ENCODE data around the gene MPLKIP. TPM values are rescaled to one million over a fixed set of nuclear protein-coding genes. Genes with fewer than 3 reads are reported as not detected.
A peak's percentile ranks its signal among the peaks of the same experiment; 100 is the strongest.

Gene MPLKIP
- total RNA-seq, 1 experiment from 2014 or later: 43.2 TPM

DNA sequence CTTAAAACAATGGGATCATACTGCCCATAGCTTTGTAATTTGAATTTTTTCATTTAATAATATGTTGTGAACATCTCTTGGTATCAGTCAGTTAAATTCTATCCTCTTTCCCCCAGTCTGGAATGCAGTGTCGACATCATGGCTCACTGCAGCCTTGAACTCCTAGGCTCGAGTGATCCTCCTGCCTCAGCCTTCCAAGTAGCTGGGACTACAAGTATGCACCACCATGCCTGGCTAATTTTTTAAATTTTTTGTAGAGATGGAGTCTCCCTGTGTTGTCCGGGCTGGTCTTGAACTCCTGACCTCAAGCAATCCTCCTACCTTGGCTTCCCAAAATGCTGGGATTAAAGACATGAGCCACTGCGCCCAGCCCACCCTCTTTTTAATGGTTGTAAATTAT is 34.6 kb downstream of the MPLKIP start:
- H3K4me2 ChIP-seq (ENCODE audit: insufficient read depth, insufficient read length, low read length): no peak overlapping the region
- no peak overlapping the region for H3T11ph ChIP-seq (ENCODE audit: low read length)
- no peak overlapping the region for H2BK120ac ChIP-seq (ENCODE audit: low read depth, low read length, poor library complexity, severe bottlenecking)
- H4K91ac ChIP-seq (ENCODE audit: insufficient read length, low read depth, low read length): no peak overlapping the region
- no peak overlapping the region for H2AK5ac ChIP-seq (ENCODE audit: insufficient read length, low read length)
- no CpG with 5 or more reads among the region's 4 CpGs for WGBS (ENCODE audit: extremely low coverage, insufficient read length, low lambda C conversion rate)
- H3K4me1 Mint-ChIP-seq: peaks cover 13 to 22% of the 10 kb centered on the region in 2 experiments
- no peak overlapping the region for H3K27ac ChIP-seq (ENCODE audit: insufficient read length, low read depth, low read length)
- H3K27ac Mint-ChIP-seq: 0 out of 7 replicates have a peak overlapping the region, but pooled peaks of 1 of the 3 experiments have one; percentile 34
- TF ChIP-seq, protein P1, sequence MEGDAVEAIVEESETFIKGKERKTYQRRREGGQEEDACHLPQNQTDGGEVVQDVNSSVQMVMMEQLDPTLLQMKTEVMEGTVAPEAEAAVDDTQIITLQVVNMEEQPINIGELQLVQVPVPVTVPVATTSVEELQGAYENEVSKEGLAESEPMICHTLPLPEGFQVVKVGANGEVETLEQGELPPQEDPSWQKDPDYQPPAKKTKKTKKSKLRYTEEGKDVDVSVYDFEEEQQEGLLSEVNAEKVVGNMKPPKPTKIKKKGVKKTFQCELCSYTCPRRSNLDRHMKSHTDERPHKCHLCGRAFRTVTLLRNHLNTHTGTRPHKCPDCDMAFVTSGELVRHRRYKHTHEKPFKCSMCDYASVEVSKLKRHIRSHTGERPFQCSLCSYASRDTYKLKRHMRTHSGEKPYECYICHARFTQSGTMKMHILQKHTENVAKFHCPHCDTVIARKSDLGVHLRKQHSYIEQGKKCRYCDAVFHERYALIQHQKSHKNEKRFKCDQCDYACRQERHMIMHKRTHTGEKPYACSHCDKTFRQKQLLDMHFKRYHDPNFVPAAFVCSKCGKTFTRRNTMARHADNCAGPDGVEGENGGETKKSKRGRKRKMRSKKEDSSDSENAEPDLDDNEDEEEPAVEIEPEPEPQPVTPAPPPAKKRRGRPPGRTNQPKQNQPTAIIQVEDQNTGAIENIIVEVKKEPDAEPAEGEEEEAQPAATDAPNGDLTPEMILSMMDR (conservative IDR thresholded peaks at IDR 0.05): no peak
- H3K23me2 ChIP-seq (ENCODE audit: insufficient read length, low read depth, low read length, poor library complexity, severe bottlenecking): no peaks in the 10 kb centered on the region
- no peak overlapping the region for H4K5ac ChIP-seq (ENCODE audit: insufficient read length, low read depth, low read length)
- H2BK15ac ChIP-seq (ENCODE audit: low read depth, low read length): no peak overlapping the region
- peaks cover 0 to 10% (median 0%) of the 10 kb centered on the region in 3 experiments; a peak in 2 of 7 replicates for H3K36me3 Mint-ChIP-seq (ENCODE audit: insufficient read depth in 1 of 3, low read depth in 3 of 3)
- no peak overlapping the region for H2BK12ac ChIP-seq (ENCODE audit: insufficient read length, low read depth, low read length)
- DNase-seq: no peak
- no peak overlapping the region for H3K18ac ChIP-seq (ENCODE audit: insufficient read length, low read depth, low read length)
- H3K4me1 ChIP-seq (ENCODE audit: insufficient read depth, low read length): no peaks in the 10 kb centered on the region; the same call in 1 of the 2 replicates
- no peaks in the 10 kb centered on the region for H3K9me3 ChIP-seq (ENCODE audit: control insufficient read depth, low read depth, low read length)
- H2BK20ac ChIP-seq (ENCODE audit: low read depth, low read length, poor library complexity, severe bottlenecking): no peak overlapping the region
- no peak overlapping the region for H3K14ac ChIP-seq (ENCODE audit: insufficient read depth, low read length)
- no peak overlapping the region for H3K56ac ChIP-seq (ENCODE audit: insufficient read length, low read depth, low read length)
- no peak overlapping the region for H3K4ac ChIP-seq (ENCODE audit: low read depth, low read length)
- H3K9me3 Mint-ChIP-seq: no peaks in the 10 kb centered on the region
- no peaks in the 10 kb centered on the region for H4K20me1 ChIP-seq (ENCODE audit: control insufficient read depth, insufficient read depth, insufficient read length)
- H3K27me3 Mint-ChIP-seq (ENCODE audit: low read depth): no peaks in the 10 kb centered on the region
- no peaks in the 10 kb centered on the region for H3K79me2 ChIP-seq (ENCODE audit: insufficient read depth, low read length)
- H4K8ac ChIP-seq (replicated peaks; ENCODE audit: insufficient read length, low read depth, low read length): no peak overlapping the region
- no peak overlapping the region for H3K4me3 Mint-ChIP-seq
- H3K23ac ChIP-seq (ENCODE audit: insufficient read length, low read depth, low read length): no peak overlapping the region
- H2AFZ ChIP-seq (ENCODE audit: low read length): no peak overlapping the region
- H2BK5ac ChIP-seq (ENCODE audit: insufficient read length, low read length): no peak overlapping the region
- H3K9ac ChIP-seq (ENCODE audit: extremely low read depth, insufficient read length, low read length): no peak overlapping the region
- H3K27me3 ChIP-seq (ENCODE audit: insufficient read depth, low read length): no peaks in the 10 kb centered on the region
- H3K79me1 ChIP-seq (ENCODE audit: insufficient read depth, low read depth, low read length, poor library complexity, severe bottlenecking): no peaks in the 10 kb centered on the region
